Lower leg skin (tissue), 4 donors: ENCODE data around the gene MYNN. TPM values are rescaled to one million over a fixed set of nuclear protein-coding genes. Genes with fewer than 3 reads are reported as not detected.
A peak's percentile ranks its signal among the peaks of the same experiment; 100 is the strongest.

Source experiments
- DNase-seq, 2 donors: peaks; one replicate each; pipeline ENCODE4 v3.0.0-alpha.2; 2019; ENCODE audit warnings: low spot score in 2 of 2
- H3K4me3 ChIP-seq: fragments of 200-600 bp; sonication (generic); 2 replicates; pipeline ENCODE4 v1.5.1; 2017; ENCODE audit warnings: mild to moderate bottlenecking, low read depth; ENCODE audit not compliant: poor library complexity, severe bottlenecking
- POLR2A ChIP-seq, 2 donors: fragments of 450-650 bp; IDR thresholded peaks; one replicate each; pipeline ENCODE4 v1.6.1; 2016 to 2017; ENCODE audit warnings: antibody characterized with exemption in 2 of 2, mild to moderate bottlenecking in 1 of 2, moderate library complexity in 1 of 2
- WGBS, 2 donors: methylation state at CpG; one replicate each; pipeline ENCODE4 v1.1.5; 2018; 5-methylcytosine and 5-hydroxymethylcytosine counted together
- intact Hi-C: fragments of 100-400 bp; cut with DNase I; formaldehyde crosslinking; loops from one replicate; pipeline ENCODE4 v1.15.0; 2023; ENCODE audit warnings: low total_unique reads
- total RNA-seq, 4 donors: library from RNA; depleted of rRNA; stranded (reverse); fragments of >200 nt; gene quantifications; one replicate each; pipeline ENCODE4 v1.1.0, GENCODE V29; 2016
- TF ChIP-seq, protein P1 (sequence below), 3 donors: fragments of 450-650 bp; IDR thresholded peaks; one replicate each; pipeline ENCODE4 v1.5.1; 2016; ENCODE audit warnings: antibody characterized with exemption in 3 of 3, mild to moderate bottlenecking in 3 of 3, moderate library complexity in 2 of 3

The MYNN gene
- total RNA-seq, 4 donors from 2014 or later, result 13.2 to 16.6 (median 14.8) TPM

DNA sequence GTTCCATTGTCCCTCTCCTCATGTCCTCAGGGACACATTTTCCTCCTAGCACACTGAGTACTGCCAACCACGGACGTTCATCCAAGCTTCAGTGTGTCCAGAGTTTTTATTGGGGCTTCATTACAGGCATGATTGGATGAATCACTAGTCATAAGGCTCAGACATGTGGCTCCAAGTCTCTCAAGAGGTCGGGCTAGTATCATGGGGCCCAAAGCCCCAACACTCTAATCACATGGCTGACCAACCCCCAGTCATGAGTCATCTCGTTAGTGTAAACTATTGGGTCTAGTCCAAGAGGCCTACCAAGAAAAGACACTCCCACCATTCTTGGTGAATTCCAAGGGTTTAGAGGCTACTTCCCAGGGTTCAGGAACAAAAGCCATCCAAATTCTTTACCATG is 12.7 kb upstream of the MYNN start:
- TF ChIP-seq POLR2A (IDR thresholded peaks at IDR 0.05), result no peak
- TF ChIP-seq, protein P1, sequence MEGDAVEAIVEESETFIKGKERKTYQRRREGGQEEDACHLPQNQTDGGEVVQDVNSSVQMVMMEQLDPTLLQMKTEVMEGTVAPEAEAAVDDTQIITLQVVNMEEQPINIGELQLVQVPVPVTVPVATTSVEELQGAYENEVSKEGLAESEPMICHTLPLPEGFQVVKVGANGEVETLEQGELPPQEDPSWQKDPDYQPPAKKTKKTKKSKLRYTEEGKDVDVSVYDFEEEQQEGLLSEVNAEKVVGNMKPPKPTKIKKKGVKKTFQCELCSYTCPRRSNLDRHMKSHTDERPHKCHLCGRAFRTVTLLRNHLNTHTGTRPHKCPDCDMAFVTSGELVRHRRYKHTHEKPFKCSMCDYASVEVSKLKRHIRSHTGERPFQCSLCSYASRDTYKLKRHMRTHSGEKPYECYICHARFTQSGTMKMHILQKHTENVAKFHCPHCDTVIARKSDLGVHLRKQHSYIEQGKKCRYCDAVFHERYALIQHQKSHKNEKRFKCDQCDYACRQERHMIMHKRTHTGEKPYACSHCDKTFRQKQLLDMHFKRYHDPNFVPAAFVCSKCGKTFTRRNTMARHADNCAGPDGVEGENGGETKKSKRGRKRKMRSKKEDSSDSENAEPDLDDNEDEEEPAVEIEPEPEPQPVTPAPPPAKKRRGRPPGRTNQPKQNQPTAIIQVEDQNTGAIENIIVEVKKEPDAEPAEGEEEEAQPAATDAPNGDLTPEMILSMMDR (IDR thresholded peaks at IDR 0.05), result no peak
- 52 to 56% methylated on average over 4 of the region's 4 CpGs for WGBS, 2 donors
- intact Hi-C loops, result no loop called here
- no peak for DNase-seq
- H3K4me3 ChIP-seq, result no peak overlapping the region

DNA sequence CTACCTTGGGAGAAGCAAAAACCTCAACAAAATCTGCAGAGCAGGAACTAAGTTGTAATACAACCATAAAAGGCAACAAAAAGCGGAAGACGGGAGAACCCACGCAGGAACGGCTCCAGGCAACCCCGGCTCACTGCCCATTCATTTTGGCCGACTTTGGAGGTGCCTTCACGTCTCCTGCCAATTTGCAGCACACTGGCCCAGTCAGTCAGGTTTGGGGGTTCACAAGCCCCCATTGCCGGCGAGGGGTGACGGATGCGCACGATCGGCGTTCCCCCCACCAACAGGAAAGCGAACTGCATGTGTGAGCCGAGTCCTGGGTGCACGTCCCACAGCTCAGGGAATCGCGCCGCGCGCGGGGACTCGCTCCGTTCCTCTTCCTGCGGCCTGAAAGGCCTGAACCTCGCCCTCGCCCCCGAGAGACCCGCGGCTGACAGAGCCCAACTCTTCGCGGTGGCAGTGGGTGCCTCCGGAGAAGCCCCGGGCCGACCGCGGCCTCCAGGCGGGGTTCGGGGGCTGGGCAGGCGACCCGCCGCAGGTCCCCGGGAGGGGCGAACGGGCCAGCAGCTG is 8.8 kb upstream of the MYNN start:
- H3K4me3 ChIP-seq, result peak overlapping the region; percentile 97
- intact Hi-C loops, result no loop called here
- DNase-seq, result peak in 1 of 2 donors; percentile 93
- TF ChIP-seq, protein P1 (IDR thresholded peaks at IDR 0.05), result no peak
- TF ChIP-seq POLR2A (IDR thresholded peaks at IDR 0.05), result no peak
- 0 to 1% methylated on average over 13 to 23 of the region's 46 CpGs for WGBS, 2 donors

DNA sequence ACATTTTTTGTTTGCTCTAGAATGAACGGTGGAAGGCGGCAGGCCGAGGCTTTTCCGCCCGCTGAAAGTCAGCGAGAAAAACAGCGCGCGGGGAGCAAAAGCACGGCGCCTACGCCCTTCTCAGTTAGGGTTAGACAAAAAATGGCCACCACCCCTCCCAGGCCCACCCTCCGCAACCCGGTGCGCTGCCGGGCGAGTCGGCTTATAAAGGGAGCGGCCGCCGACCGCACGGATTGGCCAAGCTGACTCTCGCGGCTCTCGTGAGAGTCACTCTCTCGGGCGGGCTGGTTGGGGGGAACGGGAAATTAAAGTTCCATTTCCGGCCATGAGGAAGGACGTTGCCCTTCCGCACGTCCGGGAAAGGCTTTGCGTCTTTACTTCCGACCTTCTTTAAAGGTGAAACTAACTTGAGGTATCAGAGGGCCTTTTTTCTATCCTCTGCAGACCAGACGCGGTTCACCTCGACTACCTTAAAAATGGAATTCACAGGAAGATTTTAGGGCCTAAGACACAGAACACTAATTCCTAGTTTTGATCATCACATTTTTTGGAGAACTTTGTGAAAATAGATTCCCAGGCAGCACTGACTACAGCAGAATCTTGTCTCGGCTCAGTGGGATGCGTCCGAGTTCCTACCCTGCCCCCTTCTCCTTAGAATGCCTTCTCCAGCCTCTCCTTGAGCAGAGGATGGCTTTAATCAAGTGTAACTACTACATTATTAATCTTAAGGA is 8.1 kb upstream of the MYNN start, which contains the start of gene TERC:
Gene TERC (minus strand): TSS at position 179 of the 731 bp plus-strand sequence.
- H3K4me3 ChIP-seq, result peak within 1 kb of the TSS; percentile 97
- WGBS, 2 donors, result 6 to 7% methylated on average over 32 to 42 of the region's 42 CpGs
- intact Hi-C loops, result no loop called here
- DNase-seq, result peak; percentile 92 to 99
- peak in 1 of 2 donors; percentile 94 for TF ChIP-seq POLR2A (IDR thresholded peaks at IDR 0.05)
- TF ChIP-seq, protein P1 (IDR thresholded peaks at IDR 0.05), result no peak

DNA sequence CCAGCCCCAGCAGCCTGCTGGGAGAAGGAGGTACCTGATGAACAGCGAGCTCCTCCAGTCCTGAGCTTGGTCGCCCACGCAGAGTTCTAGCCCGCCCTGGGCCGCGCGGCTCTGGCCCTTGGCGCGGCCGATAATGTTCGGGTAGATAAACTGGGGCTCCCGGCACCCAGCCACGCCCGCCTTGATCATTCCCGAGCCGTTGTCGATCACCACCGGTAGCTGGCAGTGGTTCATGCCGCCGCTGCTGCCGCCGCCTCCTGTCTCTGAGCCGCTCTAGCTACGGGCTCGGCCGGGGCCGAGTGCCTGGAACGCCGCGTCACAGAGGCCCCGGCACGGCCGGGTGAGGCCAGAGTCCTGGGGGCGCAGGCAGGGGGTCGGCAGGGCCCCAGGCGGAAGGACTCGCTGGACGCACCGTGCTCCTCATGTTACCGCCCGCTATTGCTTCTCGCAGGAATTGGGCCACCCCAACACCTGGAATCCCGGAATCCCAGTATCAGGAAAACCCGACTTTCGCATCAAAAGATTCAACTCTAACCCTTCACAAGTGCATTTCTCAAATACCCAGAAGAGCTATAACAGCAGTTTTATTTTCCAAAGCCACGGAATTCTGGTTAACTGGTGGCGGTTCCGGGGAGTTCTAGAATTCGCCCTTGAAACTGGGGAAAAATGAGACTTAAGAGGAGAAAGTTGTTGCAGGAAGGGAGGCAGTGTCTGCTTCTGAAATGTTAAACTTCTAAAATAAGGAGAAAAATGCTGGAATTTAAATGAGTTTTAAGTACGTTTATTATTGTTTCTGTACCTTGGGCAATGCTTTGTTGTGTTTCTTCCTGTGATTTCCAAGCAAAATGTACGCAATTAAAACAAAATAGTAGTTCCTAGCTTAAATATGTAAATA is 3.7 kb upstream of the MYNN start, which contains the start of gene ACTRT3:
Gene ACTRT3 (minus strand): TSS at position 275 of the 895 bp plus-strand sequence. CDS start 41 bp downstream, at position 234.
- peak in 1 of 2 donors; percentile 92 for DNase-seq
- WGBS, 2 donors, result 1 to 2% methylated on average over 17 to 36 of the region's 51 CpGs
- intact Hi-C loops, result no loop called here
- TF ChIP-seq, protein P1 (IDR thresholded peaks at IDR 0.05), result no peak
- TF ChIP-seq POLR2A (IDR thresholded peaks at IDR 0.05), result no peak
- peak within 1 kb of the TSS; percentile 50 for H3K4me3 ChIP-seq

DNA sequence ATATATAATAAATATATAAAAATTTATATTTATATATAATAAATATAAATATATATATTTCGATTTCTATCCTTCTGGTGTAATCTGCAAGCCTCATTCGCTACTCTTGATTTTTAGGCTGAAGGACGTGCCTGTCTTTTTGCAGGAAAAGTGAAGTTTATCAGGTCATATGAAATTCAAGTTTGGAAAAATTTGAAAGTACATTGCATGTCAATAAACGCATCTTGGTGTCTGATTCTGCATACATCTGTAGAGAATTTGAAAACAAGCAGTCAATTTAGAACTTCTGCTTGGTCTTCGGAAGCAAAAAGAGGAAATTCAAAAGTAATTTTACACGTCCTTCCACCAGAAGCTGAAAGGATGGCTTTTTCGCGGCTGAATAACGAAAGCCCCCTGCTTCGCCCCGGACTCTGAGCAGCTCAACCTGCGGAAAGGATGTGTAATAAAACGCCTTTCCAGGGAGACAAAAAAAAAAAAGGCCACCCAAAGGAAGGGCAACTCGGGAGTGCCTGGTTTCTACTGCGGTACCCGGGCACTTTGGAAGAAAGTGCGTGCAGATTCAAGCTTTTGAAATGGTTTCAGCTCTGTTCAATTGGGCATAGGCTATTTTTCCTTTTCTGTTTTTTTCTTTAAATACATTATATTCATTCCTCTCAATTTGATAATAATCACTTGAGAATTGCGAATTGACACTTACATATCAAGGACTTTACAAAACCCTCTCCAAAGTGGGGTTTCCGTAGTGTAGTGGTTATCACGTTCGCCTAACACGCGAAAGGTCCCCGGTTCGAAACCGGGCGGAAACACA is 1.5 kb upstream of the MYNN start:
- TF ChIP-seq, protein P1 (IDR thresholded peaks at IDR 0.05), result no peak
- TF ChIP-seq POLR2A (IDR thresholded peaks at IDR 0.05), result no peak
- DNase-seq, result peak; percentile 58 to 85
- 1% methylated on average over 27 of the region's 27 CpGs for WGBS, 2 donors
- intact Hi-C loops, result no loop called here
- H3K4me3 ChIP-seq, result peak overlapping the region; percentile 95
